Colonic mucosa (tissue), 4 donors: Measurements from ENCODE around the gene OR12D1. TPM values are rescaled to one million over a fixed set of nuclear protein-coding genes. Genes with fewer than 3 reads are reported as not detected.

Source experiments
- DNase-seq: peaks from one replicate; pipeline ENCODE4 v3.0.0-alpha.2; 2020
- H3K27ac ChIP-seq: fragments of 200-600 bp; one replicate; pipeline ENCODE4 v1.8.0; 2021
- H3K27me3 ChIP-seq: fragments of 200-600 bp; one replicate; pipeline ENCODE4 v1.8.0; 2021
- H3K36me3 ChIP-seq: fragments of 200-600 bp; one replicate; pipeline ENCODE4 v1.8.0; 2021
- H3K4me1 ChIP-seq: fragments of 200-600 bp; one replicate; pipeline ENCODE4 v1.8.0; 2021; ENCODE audit warnings: mild to moderate bottlenecking
- H3K4me3 ChIP-seq: fragments of 200-600 bp; one replicate; pipeline ENCODE4 v1.8.0; 2021
- H3K9ac ChIP-seq, 2 donors: one replicate each; pipeline ENCODE4 v1.7.0; 2013; ENCODE audit warnings: control low read depth in 2 of 2, low read depth in 2 of 2, low read length in 2 of 2
- H3K9me3 ChIP-seq: fragments of 200-600 bp; one replicate; pipeline ENCODE4 v1.8.0; 2021
- CTCF ChIP-seq: fragments of 200-600 bp; IDR thresholded peaks from one replicate; pipeline ENCODE4 v1.8.0; 2022; ENCODE audit warnings: antibody characterized with exemption, mild to moderate bottlenecking
- intact Hi-C: fragments of 100-400 bp; cut with DNase I; formaldehyde crosslinking; loops from one replicate; pipeline ENCODE4 v1.14.1; 2022
- total RNA-seq, 2 donors: library from RNA; stranded (reverse); fragmentation: NEBNext Ultra II Directional in 1 of 2; extraction: Animal tissue kit (Norgen Biotek cat#: 25700) in 1 of 2; gene quantifications; one replicate each; pipeline ENCODE4 v1.2.1, GENCODE V29; 2021
- donor health status: healthy.
- donor health status: DM: no; HTN: no; CAD: no.
- donor health status: DM: no; HTN: no; CAD: no.

OR12D1 gene
- total RNA-seq, 2 donors from 2014 or later = not detected

DNA sequence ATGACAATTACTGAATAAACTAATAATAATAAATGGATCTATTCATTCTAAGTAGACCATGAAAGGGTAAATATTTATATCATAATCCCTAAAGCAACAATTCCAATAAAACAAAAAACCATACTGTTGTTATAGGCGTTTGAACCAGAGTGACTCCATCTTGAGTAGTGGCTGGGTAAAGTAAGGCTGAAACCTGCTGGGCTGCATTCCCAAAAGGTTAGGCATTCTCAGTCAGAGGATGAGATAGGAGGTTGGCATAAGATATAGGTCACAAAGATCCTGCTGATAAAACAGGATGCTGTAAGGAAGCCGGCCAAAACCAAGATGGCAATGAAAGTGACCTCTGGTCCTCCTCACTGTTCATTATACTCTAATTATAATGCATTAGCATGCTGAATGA, 50.6 kb downstream of the OR12D1 start:
- H3K27ac ChIP-seq = no peak overlapping the region
- intact Hi-C loops = no loop called here
- no peaks in the 10 kb centered on the region for H3K27me3 ChIP-seq
- TF ChIP-seq CTCF = no peak
- no peak for DNase-seq
- no peak overlapping the region for H3K9ac ChIP-seq
- no peak overlapping the region for H3K4me3 ChIP-seq
- H3K36me3 ChIP-seq = no peaks in the 10 kb centered on the region
- no peaks in the 10 kb centered on the region for H3K9me3 ChIP-seq
- no peaks in the 10 kb centered on the region for H3K4me1 ChIP-seq

- Histone ChIP-seq H3K4me1 (no peaks in the 10 kb centered on the region), H3K9ac (no peak overlapping the region), H3K4me3 (no peak overlapping the region), H3K36me3 (no peaks in the 10 kb centered on the region), H3K27ac (no peak overlapping the region), H3K27me3 (no peaks in the 10 kb centered on the region), H3K9me3 (no peaks in the 10 kb centered on the region)
- intact Hi-C loops = no loop called here
- no peak for TF ChIP-seq CTCF
- DNase-seq = no peak
These were observed 51.1 kb downstream of the OR12D1 start for GRCh38 chr6:29465801-29466200.

DNA sequence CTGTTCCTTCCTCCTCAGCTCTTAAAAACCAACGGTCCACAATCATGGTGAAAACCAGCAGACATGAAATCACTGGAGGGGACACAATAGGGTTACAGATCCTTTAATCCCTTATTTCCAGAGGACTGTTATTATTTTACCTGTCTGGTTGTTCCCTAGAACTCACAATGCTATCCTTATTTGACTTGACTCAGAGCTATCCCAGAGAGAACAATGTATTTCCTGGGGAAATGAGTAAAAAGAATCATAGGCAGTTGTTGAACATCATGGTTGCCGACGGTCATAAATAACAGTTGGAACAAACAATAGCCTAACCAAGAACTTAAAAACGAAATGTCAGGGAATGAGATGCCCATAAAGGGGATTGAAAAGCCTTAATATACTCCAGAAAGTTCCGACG, 51.5 kb downstream of the OR12D1 start:
- no peaks in the 10 kb centered on the region for H3K9me3 ChIP-seq
- H3K9ac ChIP-seq = no peak overlapping the region
- intact Hi-C loops = no loop called here
- no peaks in the 10 kb centered on the region for H3K36me3 ChIP-seq
- DNase-seq = no peak
- H3K4me1 ChIP-seq = no peaks in the 10 kb centered on the region
- no peak for TF ChIP-seq CTCF
- H3K4me3 ChIP-seq = no peak overlapping the region
- H3K27ac ChIP-seq = no peak overlapping the region
- H3K27me3 ChIP-seq = no peaks in the 10 kb centered on the region

Other genes with a start within 250 kb of the OR12D1 start
- gene OR2J2, start 244.0 kb upstream of the OR12D1 start, total RNA-seq = not detected
- gene OR14J1, start 113.2 kb upstream of the OR12D1 start, total RNA-seq = not detected
- gene OR5V1, start 46.1 kb upstream of the OR12D1 start, total RNA-seq = not detected
- gene OR12D3, start 39.6 kb upstream of the OR12D1 start, total RNA-seq = not detected
- not detected for gene OR12D2, start 19.3 kb upstream of the OR12D1 start, total RNA-seq
- gene OR10C1, start 24.4 kb downstream of the OR12D1 start, total RNA-seq = not detected
- gene OR11A1, start 42.1 kb downstream of the OR12D1 start, total RNA-seq = not detected
- not detected for gene OR2H1, start 42.2 kb downstream of the OR12D1 start, total RNA-seq
- gene MAS1L, start 73.0 kb downstream of the OR12D1 start, total RNA-seq = under 1 TPM in 1 of 2 donors, not detected in 1; 0.54 TPM
- gene UBD, start 144.8 kb downstream of the OR12D1 start, total RNA-seq = 10 to 100 TPM in 1 of 2 donors, under 1 TPM in 1; 0.86 to 10.3 TPM
- gene OR2H2, start 170.2 kb downstream of the OR12D1 start, total RNA-seq = not detected
- 10 to 100 TPM; 15.5 to 18.6 TPM for gene GABBR1, start 218.3 kb downstream of the OR12D1 start, total RNA-seq
- gene MOG, start 242.2 kb downstream of the OR12D1 start, total RNA-seq = not detected